GM23338 (cell line): ENCODE results near the gene CDK13. TPM values are rescaled to one million over a fixed set of nuclear protein-coding genes. Genes with fewer than 3 reads are reported as not detected.

Experiments used
- ATAC-seq: fragments of 200-7000 bp; cut with Tn5 transposase; 3 replicates; pipeline ENCODE4 v1.9.1; 2020
- DNase-seq: peaks from one replicate; pipeline ENCODE4 v3.0.0-alpha.2; 2015; ENCODE audit warnings: low spot score
- H2AFZ ChIP-seq: fragments of 200-600 bp; sonication (generic); 2 replicates; pipeline ENCODE4 v1.8.0; 2016; ENCODE audit warnings: antibody characterized with exemption, mild to moderate bottlenecking, moderate library complexity
- H3F3A ChIP-seq: fragments of 200-600 bp; sonication (generic); replicated peaks from 2 replicates; pipeline ENCODE4 v1.8.0; 2017; ENCODE audit warnings: antibody characterized with exemption, mixed run types, low read depth
- H3K27ac ChIP-seq: fragments of 200-600 bp; sonication (generic); 2 replicates; pipeline ENCODE4 v1.6.1; 2016; ENCODE audit warnings: low read depth
- H3K27me3 ChIP-seq: fragments of 200-600 bp; sonication (generic); 2 replicates; pipeline ENCODE4 v1.8.0; 2016; ENCODE audit warnings: mild to moderate bottlenecking, mixed run types, moderate library complexity; ENCODE audit not compliant: insufficient read depth
- H3K36me3 ChIP-seq: fragments of 200-600 bp; sonication (generic); 2 replicates; pipeline ENCODE4 v1.8.0; 2016; ENCODE audit warnings: mild to moderate bottlenecking; ENCODE audit not compliant: insufficient read depth
- H3K4me1 ChIP-seq: fragments of 200-600 bp; sonication (generic); 2 replicates; pipeline ENCODE4 v1.8.0; 2016; ENCODE audit warnings: mild to moderate bottlenecking, moderate library complexity; ENCODE audit not compliant: insufficient read depth
- H3K4me2 ChIP-seq: fragments of 200-600 bp; sonication (generic); 2 replicates; pipeline ENCODE4 v1.7.1; 2017; ENCODE audit warnings: mixed run types
- H3K4me3 ChIP-seq: fragments of 200-600 bp; sonication (generic); 2 replicates; pipeline ENCODE4 v1.6.1; 2016; ENCODE audit warnings: mixed run types
- H3K79me2 ChIP-seq: fragments of 200-600 bp; sonication (generic); replicated peaks from 2 replicates; pipeline ENCODE4 v1.8.0; 2017; ENCODE audit warnings: mild to moderate bottlenecking; ENCODE audit not compliant: insufficient read depth
- H3K9me2 ChIP-seq: fragments of 200-600 bp; sonication (generic); 2 replicates; pipeline ENCODE4 v1.8.0; 2017; ENCODE audit not compliant: insufficient read depth
- H4K20me1 ChIP-seq: fragments of 200-600 bp; sonication (generic); replicated peaks from 2 replicates; pipeline ENCODE4 v1.8.0; 2017; ENCODE audit warnings: mild to moderate bottlenecking; ENCODE audit not compliant: insufficient read depth
- H3K27ac Mint-ChIP-seq: 2 replicates; pipeline ENCODE4 v1.8.0; 2020; ENCODE audit warnings: inconsistent platforms, mild to moderate bottlenecking, moderate library complexity, mixed read lengths
- H3K27me3 Mint-ChIP-seq: 3 replicates; pipeline ENCODE4 v1.8.0; 2022; ENCODE audit warnings: low read depth, mild to moderate bottlenecking, moderate library complexity, mixed read lengths, inconsistent platforms; ENCODE audit not compliant: insufficient read depth, poor library complexity
- H3K36me3 Mint-ChIP-seq: 3 replicates; pipeline ENCODE4 v1.8.0; 2021; ENCODE audit warnings: low read depth, mild to moderate bottlenecking, inconsistent platforms, moderate library complexity, mixed read lengths
- H3K4me1 Mint-ChIP-seq: 3 replicates; pipeline ENCODE4 v1.8.0; 2020; ENCODE audit warnings: mild to moderate bottlenecking, inconsistent platforms, mixed read lengths
- H3K4me3 Mint-ChIP-seq: 3 replicates; pipeline ENCODE4 v1.8.0; 2021; ENCODE audit warnings: moderate library complexity, mild to moderate bottlenecking, inconsistent platforms, mixed read lengths
- H3K9me3 Mint-ChIP-seq: 3 replicates; pipeline ENCODE4 v1.8.0; 2020; ENCODE audit warnings: moderate library complexity, mild to moderate bottlenecking, inconsistent platforms, mixed read lengths
- CREB1 ChIP-seq: fragments of 250-450 bp; sonication (Bioruptor Pico); IDR thresholded peaks from 2 replicates; pipeline ENCODE4 v1.5.0; 2020; ENCODE audit warnings: low read depth, mild to moderate bottlenecking, moderate library complexity
- CTCF ChIP-seq, 2 experiments: fragments of 200-600 bp in 1 of 2; sonication (generic) in 1 of 2; conservative IDR thresholded peaks; 2 replicates each; pipeline versions ENCODE4 v1.5.1 to v1.6.1; 2016 to 2017; ENCODE audit warnings: antibody characterized with exemption in 2 of 2, low read depth in 2 of 2, mild to moderate bottlenecking in 2 of 2, moderate library complexity in 1 of 2
- EZH2phosphoT487 ChIP-seq: fragments of 200-600 bp; sonication (generic); IDR thresholded peaks from one replicate; pipeline ENCODE4 v1.8.1; 2018; ENCODE audit warnings: antibody characterized with exemption; ENCODE audit not compliant: unreplicated experiment
- ZNF331 ChIP-seq: fragments of 250-450 bp; sonication (Bioruptor Pico); IDR thresholded peaks from 2 replicates; pipeline ENCODE4 v1.5.0; 2020; ENCODE audit warnings: low read depth, mild to moderate bottlenecking, moderate library complexity
- polyA plus RNA-seq: library from polyadenylated mRNA; unstranded; fragments of >200 nt; fragmentation: Nextera tagmentation; extraction: Ambion mirVana; gene quantifications from 2 replicates; pipeline ENCODE4 v1.2.1, GENCODE V29; 2016
- total RNA-seq: library from RNA; depleted of rRNA; stranded (reverse); fragments of >200 nt; shearing (Covaris generic); gene quantifications from 2 replicates; pipeline ENCODE4 v1.2.3, GENCODE V29; 2014
- TF ChIP-seq, protein P1 (sequence below): fragments of 250-450 bp; sonication (Bioruptor Pico); IDR thresholded peaks from 2 replicates; pipeline ENCODE4 v1.5.0; 2020; ENCODE audit warnings: mild to moderate bottlenecking, moderate library complexity

Gene CDK13
- total and polyA plus RNA-seq, 2 experiments from 2014 or later, result 39.4 to 80.2 TPM

- no peak overlapping the region for H3K4me2 ChIP-seq
- H3K27me3 ChIP-seq, result no peaks in the 10 kb centered on the region
- DNase-seq (no peak), ATAC-seq (no peak)
- Mint-ChIP-seq H3K36me3 (no peaks in the 10 kb centered on the region; the same call in 2 of the 3 replicates), H3K9me3 (peaks cover 2% of the 10 kb centered on the region; the same call in 2 of the 3 replicates), H3K27ac (no peak overlapping the region), H3K27me3 (peaks cover 1% of the 10 kb centered on the region), H3K4me1 (no peaks in the 10 kb centered on the region), H3K4me3 (no peak overlapping the region)
- no peaks in the 10 kb centered on the region for H3K79me2 ChIP-seq
- no peaks in the 10 kb centered on the region for H3F3A ChIP-seq
- H3K4me3 ChIP-seq, result no peak overlapping the region
- TF ChIP-seq, protein P1, sequence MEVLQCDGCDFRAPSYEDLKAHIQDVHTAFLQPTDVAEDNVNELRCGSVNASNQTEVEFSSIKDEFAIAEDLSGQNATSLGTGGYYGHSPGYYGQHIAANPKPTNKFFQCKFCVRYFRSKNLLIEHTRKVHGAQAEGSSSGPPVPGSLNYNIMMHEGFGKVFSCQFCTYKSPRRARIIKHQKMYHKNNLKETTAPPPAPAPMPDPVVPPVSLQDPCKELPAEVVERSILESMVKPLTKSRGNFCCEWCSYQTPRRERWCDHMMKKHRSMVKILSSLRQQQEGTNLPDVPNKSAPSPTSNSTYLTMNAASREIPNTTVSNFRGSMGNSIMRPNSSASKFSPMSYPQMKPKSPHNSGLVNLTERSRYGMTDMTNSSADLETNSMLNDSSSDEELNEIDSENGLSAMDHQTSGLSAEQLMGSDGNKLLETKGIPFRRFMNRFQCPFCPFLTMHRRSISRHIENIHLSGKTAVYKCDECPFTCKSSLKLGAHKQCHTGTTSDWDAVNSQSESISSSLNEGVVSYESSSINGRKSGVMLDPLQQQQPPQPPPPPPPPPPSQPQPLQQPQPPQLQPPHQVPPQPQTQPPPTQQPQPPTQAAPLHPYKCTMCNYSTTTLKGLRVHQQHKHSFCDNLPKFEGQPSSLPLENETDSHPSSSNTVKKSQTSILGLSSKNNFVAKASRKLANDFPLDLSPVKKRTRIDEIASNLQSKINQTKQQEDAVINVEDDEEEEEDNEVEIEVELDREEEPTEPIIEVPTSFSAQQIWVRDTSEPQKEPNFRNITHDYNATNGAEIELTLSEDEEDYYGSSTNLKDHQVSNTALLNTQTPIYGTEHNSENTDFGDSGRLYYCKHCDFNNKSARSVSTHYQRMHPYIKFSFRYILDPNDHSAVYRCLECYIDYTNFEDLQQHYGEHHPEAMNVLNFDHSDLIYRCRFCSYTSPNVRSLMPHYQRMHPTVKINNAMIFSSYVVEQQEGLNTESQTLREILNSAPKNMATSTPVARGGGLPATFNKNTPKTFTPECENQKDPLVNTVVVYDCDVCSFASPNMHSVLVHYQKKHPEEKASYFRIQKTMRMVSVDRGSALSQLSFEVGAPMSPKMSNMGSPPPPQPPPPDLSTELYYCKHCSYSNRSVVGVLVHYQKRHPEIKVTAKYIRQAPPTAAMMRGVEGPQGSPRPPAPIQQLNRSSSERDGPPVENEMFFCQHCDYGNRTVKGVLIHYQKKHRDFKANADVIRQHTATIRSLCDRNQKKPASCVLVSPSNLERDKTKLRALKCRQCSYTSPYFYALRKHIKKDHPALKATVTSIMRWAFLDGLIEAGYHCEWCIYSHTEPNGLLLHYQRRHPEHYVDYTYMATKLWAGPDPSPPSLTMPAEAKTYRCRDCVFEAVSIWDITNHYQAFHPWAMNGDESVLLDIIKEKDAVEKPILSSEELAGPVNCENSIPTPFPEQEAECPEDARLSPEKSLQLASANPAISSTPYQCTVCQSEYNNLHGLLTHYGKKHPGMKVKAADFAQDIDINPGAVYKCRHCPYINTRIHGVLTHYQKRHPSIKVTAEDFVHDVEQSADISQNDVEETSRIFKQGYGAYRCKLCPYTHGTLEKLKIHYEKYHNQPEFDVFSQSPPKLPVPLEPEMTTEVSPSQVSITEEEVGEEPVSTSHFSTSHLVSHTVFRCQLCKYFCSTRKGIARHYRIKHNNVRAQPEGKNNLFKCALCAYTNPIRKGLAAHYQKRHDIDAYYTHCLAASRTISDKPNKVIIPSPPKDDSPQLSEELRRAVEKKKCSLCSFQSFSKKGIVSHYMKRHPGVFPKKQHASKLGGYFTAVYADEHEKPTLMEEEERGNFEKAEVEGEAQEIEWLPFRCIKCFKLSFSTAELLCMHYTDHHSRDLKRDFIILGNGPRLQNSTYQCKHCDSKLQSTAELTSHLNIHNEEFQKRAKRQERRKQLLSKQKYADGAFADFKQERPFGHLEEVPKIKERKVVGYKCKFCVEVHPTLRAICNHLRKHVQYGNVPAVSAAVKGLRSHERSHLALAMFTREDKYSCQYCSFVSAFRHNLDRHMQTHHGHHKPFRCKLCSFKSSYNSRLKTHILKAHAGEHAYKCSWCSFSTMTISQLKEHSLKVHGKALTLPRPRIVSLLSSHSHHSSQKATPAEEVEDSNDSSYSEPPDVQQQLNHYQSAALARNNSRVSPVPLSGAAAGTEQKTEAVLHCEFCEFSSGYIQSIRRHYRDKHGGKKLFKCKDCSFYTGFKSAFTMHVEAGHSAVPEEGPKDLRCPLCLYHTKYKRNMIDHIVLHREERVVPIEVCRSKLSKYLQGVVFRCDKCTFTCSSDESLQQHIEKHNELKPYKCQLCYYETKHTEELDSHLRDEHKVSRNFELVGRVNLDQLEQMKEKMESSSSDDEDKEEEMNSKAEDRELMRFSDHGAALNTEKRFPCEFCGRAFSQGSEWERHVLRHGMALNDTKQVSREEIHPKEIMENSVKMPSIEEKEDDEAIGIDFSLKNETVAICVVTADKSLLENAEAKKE (CRISPR knock-in tag), result no peak
- TF ChIP-seq ZNF331 (CRISPR knock-in tag) (no peak), CTCF (conservative IDR thresholded peaks at IDR 0.05; ENCODE audit: low read depth in 2 of 2) (no peak), CREB1 (CRISPR knock-in tag) (no peak), EZH2phosphoT487 (no peak)
- H3K36me3 ChIP-seq, result no peaks in the 10 kb centered on the region
- H3K27ac ChIP-seq, result no peak overlapping the region
- no peak overlapping the region for H2AFZ ChIP-seq
- H3K9me2 ChIP-seq, result no peaks in the 10 kb centered on the region
- H4K20me1 ChIP-seq, result no peaks in the 10 kb centered on the region
- H3K4me1 ChIP-seq, result no peaks in the 10 kb centered on the region
Measured at GRCh38 chr7:39937366-39938153, 12.5 kb upstream of the CDK13 start.
